HG03064 (cell line): ENCODE results near the gene JADE1.
A peak's percentile ranks its signal among the peaks of the same experiment; 100 is the strongest.

ENCODE experiments used
- ATAC-seq: cut with Tn5 transposase; IDR thresholded peaks from one replicate; pipeline ENCODE4 v1.9.1; 2021; ENCODE audit warnings: low read depth; ENCODE audit not compliant: unreplicated experiment

JADE1 gene

GRCh38 chr4:128840711-128841318, 31.3 kb downstream of the JADE1 start:
- no peak for ATAC-seq

GRCh38 chr4:128841402-128841801, 31.9 kb downstream of the JADE1 start:
- ATAC-seq = no peak

GRCh38 chr4:128844931-128845330, 35.4 kb downstream of the JADE1 start:
- no peak for ATAC-seq

GRCh38 chr4:128846063-128846462, 36.6 kb downstream of the JADE1 start:
- ATAC-seq = no peak

GRCh38 chr4:128847082-128847724, 37.7 kb downstream of the JADE1 start:
- no peak for ATAC-seq

GRCh38 chr4:128848461-128848860, 39.0 kb downstream of the JADE1 start:
- ATAC-seq = no peak

- no peak for ATAC-seq
Observed at GRCh38 chr4:128850252-128850651, 40.8 kb downstream of the JADE1 start.

- ATAC-seq = no peak
Observed at GRCh38 chr4:128853741-128854140, 44.2 kb downstream of the JADE1 start.

- no peak for ATAC-seq
Observed at GRCh38 chr4:128854433-128854832, 44.9 kb downstream of the JADE1 start.

- ATAC-seq = no peak
Observed at GRCh38 chr4:128855621-128856020, 46.1 kb downstream of the JADE1 start.

GRCh38 chr4:128856246-128856645, 46.7 kb downstream of the JADE1 start:
- ATAC-seq = no peak

GRCh38 chr4:128858879-128859671, 49.6 kb downstream of the JADE1 start:
- ATAC-seq = no peak

GRCh38 chr4:128859887-128860677, 50.6 kb downstream of the JADE1 start:
- no peak for ATAC-seq

- no peak for ATAC-seq
Observed at GRCh38 chr4:128861856-128862518, 52.5 kb downstream of the JADE1 start.

GRCh38 chr4:128862608-128863311, 53.3 kb downstream of the JADE1 start:
- ATAC-seq = peak; percentile 40

- ATAC-seq = no peak
Observed at GRCh38 chr4:128863312-128864075, 54.0 kb downstream of the JADE1 start.

GRCh38 chr4:128865132-128865531, 55.6 kb downstream of the JADE1 start:
- ATAC-seq = no peak

GRCh38 chr4:128866269-128866668, 56.8 kb downstream of the JADE1 start:
- ATAC-seq = no peak

- ATAC-seq = no peak
Observed at GRCh38 chr4:128866691-128867090, 57.2 kb downstream of the JADE1 start.
